SKM-1 treated with dmso at 0.1 percent for 144 hours (cell line): ENCODE data around the gene SUPT7L.
"Not testable (repeated sequence)": the region's sequence is repeated elsewhere in the genome, so short reads cannot be mapped to it uniquely, and the experiment has no call there.

Experiments used
- DNase-seq: peaks from one replicate; lab custom pipeline; 2025; ENCODE audit not compliant: unreplicated experiment; lab: John Stamatoyannopoulos, UW

Gene SUPT7L

GRCh38 chr2:27687232-27687631 lies 23.8 kb upstream of the SUPT7L start:
- no peak for DNase-seq

DNA sequence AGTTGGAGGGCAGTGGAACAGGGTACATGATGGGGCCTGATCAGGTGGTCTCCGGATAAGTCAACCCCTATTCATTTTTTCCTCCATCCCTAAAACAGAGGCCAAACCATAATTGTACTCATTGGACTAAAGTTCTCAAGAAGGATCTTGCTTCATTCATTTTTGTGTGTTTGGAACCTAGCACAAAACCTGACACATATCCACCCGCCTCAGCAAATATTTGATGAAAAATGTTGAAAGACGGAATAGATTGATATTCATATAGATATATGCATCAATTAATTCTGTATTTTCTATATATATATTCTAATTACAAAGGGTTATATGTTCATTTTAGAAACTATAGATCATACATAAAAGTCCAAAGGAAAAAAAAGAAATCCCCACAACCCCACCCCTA lies 22.2 kb upstream of the SUPT7L start:
- DNase-seq = no peak

- DNase-seq = not testable (repeated sequence)
These were observed 21.6 kb upstream of the SUPT7L start for GRCh38 chr2:27685006-27685405.

- peak; percentile 85 for DNase-seq
These were observed 20.1 kb upstream of the SUPT7L start for GRCh38 chr2:27683390-27684071.

DNA sequence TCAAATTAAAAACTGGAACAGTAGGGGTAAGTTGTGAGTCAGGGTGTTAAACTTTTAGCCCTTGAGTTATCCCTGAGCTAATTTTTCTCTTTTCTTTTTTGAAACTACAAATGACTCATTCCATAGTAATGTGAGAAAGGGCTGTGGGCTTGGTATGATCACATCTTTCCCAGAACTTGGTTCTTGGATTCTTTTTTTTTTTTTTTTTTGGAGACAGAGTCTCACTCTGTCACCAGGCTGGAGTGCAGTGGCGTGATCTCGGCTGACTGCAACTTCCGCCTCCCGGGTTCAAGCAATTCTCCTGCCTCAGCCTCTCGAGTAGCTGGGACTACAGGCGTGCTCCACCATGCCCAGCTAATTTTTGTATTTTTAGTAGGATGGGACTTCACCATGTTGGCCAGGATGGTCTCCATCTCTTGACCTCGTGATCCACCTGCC lies 18.9 kb upstream of the SUPT7L start:
- not testable (repeated sequence) for DNase-seq

GRCh38 chr2:27681841-27682240 lies 18.4 kb upstream of the SUPT7L start:
- no peak for DNase-seq

GRCh38 chr2:27680571-27680970 lies 17.2 kb upstream of the SUPT7L start:
- no peak for DNase-seq

GRCh38 chr2:27672723-27673486 lies 9.5 kb upstream of the SUPT7L start:
- DNase-seq = no peak

DNA sequence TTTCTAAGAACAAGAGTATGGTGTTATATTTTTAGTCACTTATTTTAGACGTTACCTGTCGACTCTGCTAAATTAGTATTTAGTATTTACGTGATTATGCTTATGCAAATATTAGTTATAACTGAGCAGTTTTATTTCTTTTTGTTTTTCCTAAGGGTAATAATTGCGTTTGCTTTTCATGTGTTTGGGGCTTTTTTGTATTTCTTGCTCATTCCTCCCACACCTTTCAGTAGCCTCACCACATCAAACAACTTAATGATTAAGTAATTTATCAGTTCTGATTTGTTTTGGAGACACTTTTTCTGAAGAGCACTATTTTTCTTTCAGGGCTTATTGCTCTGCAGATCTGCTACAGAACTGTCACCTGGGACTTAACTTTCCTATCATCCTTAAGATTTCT lies 7.8 kb upstream of the SUPT7L start:
- no peak for DNase-seq

DNA sequence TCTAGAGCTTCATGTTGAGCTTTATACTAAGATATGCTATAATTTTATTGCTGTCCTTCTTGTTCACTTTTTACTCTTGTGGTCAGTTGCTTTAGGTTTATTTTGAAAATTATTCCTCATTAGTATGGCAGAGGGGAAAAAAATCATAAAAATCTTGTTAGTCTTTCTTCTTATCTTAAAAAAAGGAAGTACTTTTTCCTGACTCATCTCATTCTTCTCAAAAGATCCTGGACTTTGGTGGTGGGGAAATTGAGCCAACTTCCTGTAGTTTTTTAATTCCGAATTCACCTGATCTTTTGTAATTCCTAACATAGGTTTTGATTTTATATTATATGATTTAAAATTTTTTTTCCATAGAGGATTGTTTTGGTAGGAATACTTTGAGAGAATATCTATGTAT lies 4.0 kb upstream of the SUPT7L start:
- no peak for DNase-seq

- no peak for DNase-seq
These were observed 1.4 kb upstream of the SUPT7L start for GRCh38 chr2:27664622-27665363.

DNA sequence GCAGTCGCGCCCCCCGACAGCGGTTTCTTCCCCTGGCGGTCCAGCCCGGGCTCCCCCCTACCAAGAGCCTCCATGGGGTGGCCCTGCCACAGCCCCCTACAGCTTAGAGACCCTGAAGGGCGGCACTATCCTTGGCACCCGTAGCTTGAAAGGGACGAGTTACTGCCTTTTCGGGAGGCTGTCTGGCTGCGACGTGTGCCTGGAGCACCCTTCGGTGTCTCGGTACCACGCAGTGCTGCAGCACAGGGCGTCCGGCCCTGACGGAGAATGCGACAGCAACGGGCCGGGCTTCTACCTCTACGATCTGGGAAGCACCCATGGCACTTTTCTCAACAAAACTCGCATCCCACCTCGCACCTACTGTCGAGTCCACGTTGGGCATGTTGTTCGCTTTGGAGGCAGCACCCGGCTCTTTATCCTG lies 750 bp upstream of the SUPT7L start:
- DNase-seq = no peak

DNA sequence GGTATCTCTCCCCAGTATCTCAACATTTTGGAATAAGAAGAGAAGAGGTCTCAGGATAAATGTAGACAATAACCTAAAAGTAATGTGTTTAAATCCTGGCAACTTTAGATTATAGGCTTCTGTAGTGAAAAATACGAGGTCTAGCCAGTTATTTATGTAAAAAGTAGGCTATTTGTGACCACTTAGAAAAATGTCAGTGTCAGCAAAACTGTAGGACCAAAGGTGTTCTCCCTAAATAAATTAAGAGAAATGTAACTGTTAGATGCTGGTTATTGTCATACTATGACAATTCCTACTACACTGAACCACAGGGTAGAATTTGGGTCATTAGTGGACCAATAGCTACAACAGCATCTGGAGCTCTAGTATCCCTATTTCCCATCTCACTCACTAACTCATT lies 2.0 kb downstream of the SUPT7L start:
- no peak for DNase-seq

- no peak for DNase-seq
These were observed 8.1 kb downstream of the SUPT7L start for GRCh38 chr2:27655155-27655951.

DNA sequence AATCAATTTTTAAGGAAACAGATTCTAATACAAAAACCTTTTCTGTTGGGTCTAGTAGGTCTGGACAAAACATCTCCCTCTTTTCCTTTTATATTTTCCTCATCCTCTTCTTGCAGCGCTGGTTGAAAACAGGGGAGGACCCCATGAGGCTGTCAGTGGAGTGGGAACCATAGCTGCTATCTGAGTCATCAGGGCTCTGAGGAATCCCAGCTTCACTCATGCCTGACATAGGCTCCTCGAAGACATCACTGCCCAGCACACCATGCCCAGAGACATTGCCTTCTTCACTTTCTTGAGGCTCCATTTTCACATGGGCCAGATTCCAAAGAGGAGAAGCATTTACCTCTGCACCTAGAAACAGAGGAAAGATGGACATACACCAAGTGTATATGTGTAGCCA lies 10.0 kb downstream of the SUPT7L start:
- DNase-seq = no peak

DNA sequence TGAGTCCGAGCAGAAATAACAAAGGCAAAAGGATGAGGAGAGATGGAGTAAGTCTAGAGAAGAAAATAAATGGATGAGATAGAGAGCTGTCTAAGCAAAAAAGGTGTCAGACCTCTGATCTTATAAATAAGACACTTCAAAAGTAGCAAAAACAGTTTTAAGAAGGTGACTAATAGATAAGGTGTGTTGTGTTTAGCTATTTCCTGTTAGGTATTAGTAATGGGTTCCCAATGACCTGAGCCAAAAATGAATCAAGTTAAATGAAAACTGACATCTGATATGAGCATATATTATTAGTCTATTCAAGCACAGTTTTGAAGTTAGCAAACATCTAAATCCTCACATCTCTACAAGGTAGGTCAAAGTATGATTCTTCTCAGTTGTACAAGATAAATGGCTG lies 10.6 kb downstream of the SUPT7L start:
- no peak for DNase-seq

DNA sequence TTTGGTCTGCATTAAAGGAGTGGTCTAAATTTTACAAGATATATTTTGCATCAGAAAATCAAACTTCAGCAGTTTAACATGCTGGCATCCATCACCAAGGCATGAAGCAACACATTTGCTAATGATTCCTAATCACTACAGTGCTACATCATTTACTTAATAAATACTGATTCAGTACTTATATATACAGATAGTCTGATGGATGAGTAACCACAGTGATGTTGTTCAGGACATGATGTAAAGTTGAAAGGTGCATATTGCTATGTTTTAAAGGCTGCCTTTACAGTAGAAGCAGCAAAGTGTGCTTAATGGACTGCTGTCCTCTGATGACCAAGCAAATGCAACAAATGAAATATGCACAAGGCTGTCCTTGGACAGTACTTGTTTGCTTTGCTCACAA lies 11.1 kb downstream of the SUPT7L start:
- no peak for DNase-seq

- no peak for DNase-seq
These were observed 12.4 kb downstream of the SUPT7L start for GRCh38 chr2:27651056-27651455.

GRCh38 chr2:27647737-27648136 lies 15.7 kb downstream of the SUPT7L start:
- no peak for DNase-seq

DNA sequence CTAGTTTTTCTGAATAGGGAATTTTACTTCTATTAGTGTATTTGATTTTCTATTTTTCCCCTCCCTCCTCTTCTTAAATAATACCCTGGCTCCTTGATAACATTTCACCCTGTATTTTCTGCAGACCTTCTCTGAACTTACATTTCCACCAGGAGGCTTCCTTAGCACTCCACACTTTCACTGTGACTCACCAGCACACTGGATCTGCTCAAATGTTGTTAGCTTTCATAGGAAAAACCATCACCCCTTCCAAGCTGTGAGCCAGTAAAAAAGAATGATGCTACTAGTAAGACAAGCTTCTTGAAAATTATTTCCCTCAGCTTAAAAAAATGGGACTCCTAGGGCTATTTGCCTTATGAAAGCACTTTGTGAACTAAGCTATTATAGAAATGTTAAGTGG lies 16.1 kb downstream of the SUPT7L start:
- DNase-seq = no peak

GRCh38 chr2:27645197-27645596 lies 18.2 kb downstream of the SUPT7L start:
- DNase-seq = no peak
